GM12801 (cell line): ENCODE data around the gene ATG4B.

Experiments used
- CTCF ChIP-seq: IDR thresholded peaks from one replicate; pipeline ENCODE4 v1.5.1; 2011; ENCODE audit warnings: control low read depth; ENCODE audit not compliant: insufficient read length; ENCODE audit errors: extremely low read depth

Gene ATG4B

DNA sequence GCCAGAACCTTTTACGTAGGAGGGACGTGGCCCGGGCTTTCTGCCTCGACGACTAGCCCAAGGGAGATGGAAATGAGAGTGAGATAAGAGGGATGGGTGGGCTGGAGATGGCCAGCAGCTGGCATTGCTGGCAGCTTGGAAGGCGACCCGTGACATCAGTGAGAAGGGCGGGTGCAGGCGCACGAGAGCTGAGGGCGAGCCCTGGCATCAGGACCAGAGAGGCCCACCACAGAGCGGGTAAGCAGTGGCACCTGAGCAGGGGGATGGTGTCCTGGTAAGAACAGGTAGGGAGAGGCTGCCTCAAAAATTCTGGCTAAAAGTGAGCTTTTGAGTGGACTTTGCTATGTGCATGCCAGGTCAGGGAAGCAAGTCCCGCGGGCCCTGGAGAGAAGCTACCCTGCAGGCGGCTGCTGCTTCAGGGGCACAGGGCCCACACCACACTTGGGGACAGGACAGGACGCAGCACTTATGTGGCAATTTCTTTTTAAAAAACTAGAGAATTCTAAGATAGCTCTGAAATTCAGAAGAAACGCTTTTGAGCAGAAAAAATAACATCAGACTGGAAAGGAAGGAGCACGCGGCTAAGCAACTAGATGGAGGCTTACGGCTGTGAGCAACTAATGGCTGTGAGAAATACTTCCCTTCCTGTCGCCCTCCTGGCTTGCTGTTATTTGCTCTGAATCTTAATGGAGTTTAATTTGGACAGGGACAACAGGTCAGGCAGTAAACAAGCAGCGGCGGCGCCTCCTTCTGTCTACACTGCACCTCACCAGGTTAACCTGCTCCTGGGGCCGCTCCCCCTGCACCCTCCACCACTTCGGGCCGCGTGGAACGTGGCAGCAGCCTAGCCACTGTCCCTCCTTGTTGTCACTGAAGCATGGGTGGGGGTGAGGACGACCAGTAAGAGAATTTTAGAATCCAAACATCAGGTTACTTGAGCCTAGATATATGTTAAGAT lies 21.0 kb upstream of the ATG4B start:
- no peak for TF ChIP-seq CTCF

GRCh38 chr2:241617431-241618154 lies 19.9 kb upstream of the ATG4B start:
- no peak for TF ChIP-seq CTCF

DNA sequence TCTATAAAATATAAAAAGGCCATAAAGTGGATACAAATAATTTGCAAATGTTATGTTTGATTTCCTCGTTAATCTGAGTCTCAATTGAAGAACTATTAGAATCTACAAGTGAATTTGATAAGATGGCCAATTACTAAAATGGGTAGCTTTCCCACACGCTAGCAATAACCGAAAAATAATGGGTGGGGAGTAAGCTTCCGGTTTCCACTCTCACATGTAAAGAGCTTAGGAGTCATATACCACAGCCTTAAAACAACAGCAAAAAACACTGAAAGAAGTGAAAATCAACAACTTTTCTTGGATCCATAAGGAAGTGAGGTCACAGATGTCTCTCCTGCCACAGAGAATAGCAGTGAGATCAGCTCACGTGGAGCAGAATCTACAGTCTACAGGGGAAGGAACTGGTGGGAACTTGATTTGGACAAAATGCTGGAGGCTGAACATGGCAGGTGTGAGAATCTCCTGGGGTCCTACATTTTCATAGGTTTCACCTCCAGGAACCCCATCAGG lies 19.1 kb upstream of the ATG4B start:
- no peak for TF ChIP-seq CTCF

GRCh38 chr2:241618829-241619228 lies 18.7 kb upstream of the ATG4B start:
- TF ChIP-seq CTCF: no peak

DNA sequence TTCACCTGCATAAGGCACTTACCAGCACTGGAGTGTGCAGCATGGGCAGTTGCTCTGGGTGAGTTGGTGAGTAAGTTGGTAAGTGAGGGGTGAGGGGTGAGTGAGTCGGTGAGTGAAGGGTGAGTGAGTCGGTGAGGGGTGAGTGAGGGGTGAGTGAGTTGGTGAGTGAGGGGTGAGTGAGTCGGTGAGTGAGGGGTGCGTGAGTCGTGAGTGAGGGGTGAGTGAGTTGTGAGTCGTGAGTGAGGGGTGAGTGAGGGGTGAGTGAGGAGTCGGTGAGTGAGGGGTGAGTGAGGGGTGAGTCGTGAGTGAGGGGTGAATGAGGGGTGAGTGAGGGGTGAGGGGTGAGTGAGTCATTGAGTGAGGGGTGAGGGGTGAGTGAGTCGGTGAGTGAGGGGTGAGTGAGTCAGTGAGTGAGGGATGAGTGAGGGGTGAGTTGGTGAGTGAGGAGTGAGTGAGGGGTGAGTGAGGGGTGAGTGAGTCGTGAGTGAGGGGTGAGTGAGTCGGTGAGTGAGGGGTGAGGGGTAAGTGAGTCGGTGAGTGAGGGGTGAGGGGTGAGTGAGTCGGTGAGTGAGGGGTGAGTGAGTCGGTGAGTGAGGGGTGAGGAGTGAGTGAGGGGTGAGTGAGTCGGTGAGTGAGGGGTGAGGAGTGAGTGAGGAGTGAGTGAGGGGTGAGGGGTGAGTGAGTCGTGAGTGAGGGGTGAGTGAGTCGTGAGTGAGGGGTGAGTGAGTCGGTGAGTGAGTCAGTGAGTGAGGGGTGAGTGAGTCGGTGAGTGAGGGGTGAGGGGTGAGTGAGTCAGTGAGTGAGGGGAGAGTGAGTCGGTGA lies 17.7 kb upstream of the ATG4B start:
- no peak for TF ChIP-seq CTCF

GRCh38 chr2:241620419-241620769 lies 17.1 kb upstream of the ATG4B start:
- TF ChIP-seq CTCF: no peak

GRCh38 chr2:241627675-241628074 lies 9.8 kb upstream of the ATG4B start:
- TF ChIP-seq CTCF: no peak
